GM12892 (cell line): Measurements from ENCODE around the gene SPG7.

Source experiments
- POLR2A ChIP-seq: IDR thresholded peaks from 2 replicates; pipeline ENCODE4 v1.6.1; 2011; ENCODE audit warnings: low read depth, low read length, control low read depth
- POLR2AphosphoS5 ChIP-seq: IDR thresholded peaks from 2 replicates; pipeline ENCODE4 v1.6.1; 2011; ENCODE audit warnings: low read depth, low read length, control low read depth
- TAF1 ChIP-seq: IDR thresholded peaks from 2 replicates; pipeline ENCODE4 v1.6.1; 2011; ENCODE audit warnings: low read depth, mild to moderate bottlenecking, control low read depth, low read length, borderline replicate concordance

DNA sequence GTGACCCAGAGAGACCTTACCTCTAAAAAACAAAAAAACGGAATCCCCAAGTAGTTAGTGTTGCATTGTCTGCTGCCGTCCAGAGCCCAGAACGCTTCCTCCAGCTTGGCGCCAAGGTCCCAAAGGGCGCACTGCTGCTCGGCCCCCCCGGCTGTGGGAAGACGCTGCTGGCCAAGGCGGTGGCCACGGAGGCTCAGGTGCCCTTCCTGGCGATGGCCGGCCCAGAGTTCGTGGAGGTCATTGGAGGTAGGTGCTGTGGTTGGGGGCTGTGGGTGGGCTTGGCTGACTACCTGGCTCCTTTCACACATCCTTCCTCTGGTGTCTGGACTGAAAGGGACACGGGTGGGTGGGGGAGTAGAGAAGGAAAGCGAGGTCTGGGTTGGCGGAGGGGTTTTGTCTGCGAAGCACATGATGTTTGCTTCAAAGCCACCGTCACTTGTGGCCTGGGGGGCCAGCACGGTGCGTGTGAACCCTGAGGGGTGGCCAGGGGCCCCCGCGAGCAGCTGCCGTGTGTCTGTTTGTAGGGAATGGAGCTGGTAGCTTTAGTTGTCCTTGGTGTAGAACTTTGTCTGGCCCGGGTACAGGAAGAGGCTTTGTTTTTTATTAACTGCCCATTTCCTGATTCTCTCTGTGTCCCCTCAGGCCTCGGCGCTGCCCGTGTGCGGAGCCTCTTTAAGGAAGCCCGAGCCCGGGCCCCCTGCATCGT, 23.8 kb downstream of the SPG7 start:
- TF ChIP-seq TAF1 (no peak), POLR2A (no peak), POLR2AphosphoS5 (no peak)
